Upper lobe of left lung (tissue), 4 donors: ENCODE data around the gene CFHR4.

ENCODE experiments used
- POLR2A ChIP-seq, 4 donors: fragments of 450-650 bp; IDR thresholded peaks; one replicate each; pipeline ENCODE4 v1.5.1; 2016 to 2017; ENCODE audit warnings: antibody characterized with exemption in 4 of 4, mild to moderate bottlenecking in 2 of 4
- POLR2AphosphoS5 ChIP-seq, 2 donors: sonication (generic); formaldehyde crosslinking; IDR thresholded peaks; one replicate each; pipeline ENCODE4 v1.5.1; 2017; ENCODE audit warnings: antibody characterized with exemption in 2 of 2
- TF ChIP-seq, protein P1 (sequence below), 6 experiments: fragments of 450-650 bp in 4 of 6; fragments of 200-600 bp in 2 of 6; sonication (generic) in 2 of 6; IDR thresholded peaks; one replicate each; pipeline ENCODE4 v1.5.1; 2016 to 2019; ENCODE audit warnings: antibody characterized with exemption in 6 of 6

DNA sequence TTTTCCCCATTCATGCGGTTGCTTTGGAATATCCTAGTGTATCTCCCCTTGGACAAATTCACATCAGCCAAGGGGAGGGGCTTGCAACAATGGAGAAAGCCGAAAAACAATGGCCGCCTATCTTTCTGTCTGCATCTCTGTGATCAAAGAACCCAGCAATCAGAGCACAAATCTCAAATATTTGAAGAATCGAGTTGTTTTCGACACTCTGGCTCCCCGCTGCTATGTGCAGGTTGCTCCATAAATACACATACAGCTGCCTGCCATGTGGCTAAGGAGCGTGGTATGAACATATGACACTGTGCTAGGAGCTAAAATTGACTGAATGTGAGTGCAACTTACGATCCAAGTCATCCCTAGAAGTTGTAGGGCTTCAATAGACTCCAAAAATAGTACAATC, 8.5 kb downstream of the CFHR4 start:
- TF ChIP-seq, protein P1, sequence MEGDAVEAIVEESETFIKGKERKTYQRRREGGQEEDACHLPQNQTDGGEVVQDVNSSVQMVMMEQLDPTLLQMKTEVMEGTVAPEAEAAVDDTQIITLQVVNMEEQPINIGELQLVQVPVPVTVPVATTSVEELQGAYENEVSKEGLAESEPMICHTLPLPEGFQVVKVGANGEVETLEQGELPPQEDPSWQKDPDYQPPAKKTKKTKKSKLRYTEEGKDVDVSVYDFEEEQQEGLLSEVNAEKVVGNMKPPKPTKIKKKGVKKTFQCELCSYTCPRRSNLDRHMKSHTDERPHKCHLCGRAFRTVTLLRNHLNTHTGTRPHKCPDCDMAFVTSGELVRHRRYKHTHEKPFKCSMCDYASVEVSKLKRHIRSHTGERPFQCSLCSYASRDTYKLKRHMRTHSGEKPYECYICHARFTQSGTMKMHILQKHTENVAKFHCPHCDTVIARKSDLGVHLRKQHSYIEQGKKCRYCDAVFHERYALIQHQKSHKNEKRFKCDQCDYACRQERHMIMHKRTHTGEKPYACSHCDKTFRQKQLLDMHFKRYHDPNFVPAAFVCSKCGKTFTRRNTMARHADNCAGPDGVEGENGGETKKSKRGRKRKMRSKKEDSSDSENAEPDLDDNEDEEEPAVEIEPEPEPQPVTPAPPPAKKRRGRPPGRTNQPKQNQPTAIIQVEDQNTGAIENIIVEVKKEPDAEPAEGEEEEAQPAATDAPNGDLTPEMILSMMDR (IDR thresholded peaks at IDR 0.05) = no peak
- TF ChIP-seq POLR2AphosphoS5 (IDR thresholded peaks at IDR 0.05) = no peak
- TF ChIP-seq POLR2A (IDR thresholded peaks at IDR 0.05) = no peak
